ENCODE measurements around the gene FRMD6. TPM values are rescaled to one million over a fixed set of nuclear protein-coding genes. Genes with fewer than 3 reads are reported as not detected.

The FRMD6 gene
- total RNA-seq, 1 experiment from 2014 or later = 9.6 TPM

GRCh38 chr14:51654533-51654845, 2.8 kb downstream of the FRMD6 start:
- no peak overlapping the region for H3K4me2 ChIP-seq (ENCODE audit: insufficient read depth, insufficient read length, low read length)
- H4K8ac ChIP-seq (replicated peaks; ENCODE audit: insufficient read length, low read depth, low read length) = no peak overlapping the region
- no peak overlapping the region for H3K4me3 Mint-ChIP-seq
- H3K9ac ChIP-seq (ENCODE audit: extremely low read depth, insufficient read length, low read length) = no peak overlapping the region
- H3K36me3 Mint-ChIP-seq (ENCODE audit: insufficient read depth in 1 of 3, low read depth in 3 of 3) = no peaks in the 10 kb centered on the region
- no peak overlapping the region for H4K5ac ChIP-seq (ENCODE audit: insufficient read length, low read depth, low read length)
- no peak overlapping the region for H2BK15ac ChIP-seq (ENCODE audit: low read depth, low read length)
- H3K27me3 Mint-ChIP-seq (ENCODE audit: low read depth) = no peaks in the 10 kb centered on the region
- no peak overlapping the region for H3K18ac ChIP-seq (ENCODE audit: insufficient read length, low read depth, low read length)
- no peak overlapping the region for H3K27ac Mint-ChIP-seq
- no peak for TF ChIP-seq CTCF (conservative IDR thresholded peaks at IDR 0.05)
- H4K20me1 ChIP-seq (ENCODE audit: control insufficient read depth, insufficient read depth, insufficient read length) = no peaks in the 10 kb centered on the region
- no peak overlapping the region for H3K27ac ChIP-seq (ENCODE audit: insufficient read length, low read depth, low read length)
- no peak for DNase-seq
- H3K4me1 ChIP-seq (ENCODE audit: insufficient read depth, low read length) = peaks cover 6% of the 10 kb centered on the region; the same call in 1 of the 2 replicates
- H3K79me1 ChIP-seq (ENCODE audit: insufficient read depth, low read depth, low read length, poor library complexity, severe bottlenecking) = no peaks in the 10 kb centered on the region
- H3K9me3 ChIP-seq (ENCODE audit: control insufficient read depth, low read depth, low read length) = no peaks in the 10 kb centered on the region
- no peak overlapping the region for H3T11ph ChIP-seq (ENCODE audit: low read length)
- H2BK5ac ChIP-seq (ENCODE audit: insufficient read length, low read length) = no peak overlapping the region
- H3K23me2 ChIP-seq (ENCODE audit: insufficient read length, low read depth, low read length, poor library complexity, severe bottlenecking) = peaks cover 19% of the 10 kb centered on the region
- no peaks in the 10 kb centered on the region; a peak in 1 of 5 replicates for H3K9me3 Mint-ChIP-seq
- H4K91ac ChIP-seq (ENCODE audit: insufficient read length, low read depth, low read length) = no peak overlapping the region
- H2BK12ac ChIP-seq (ENCODE audit: insufficient read length, low read depth, low read length) = no peak overlapping the region
- peaks cover 26% of the 10 kb centered on the region in 2 experiments for H3K4me1 Mint-ChIP-seq
- no peak overlapping the region for H3K4ac ChIP-seq (ENCODE audit: low read depth, low read length)
- H3K56ac ChIP-seq (ENCODE audit: insufficient read length, low read depth, low read length) = no peak overlapping the region
- no peak overlapping the region for H2AFZ ChIP-seq (ENCODE audit: low read length)
- H2BK20ac ChIP-seq (ENCODE audit: low read depth, low read length, poor library complexity, severe bottlenecking) = no peak overlapping the region
- H2BK120ac ChIP-seq (ENCODE audit: low read depth, low read length, poor library complexity, severe bottlenecking) = no peak overlapping the region
- no peak overlapping the region for H3K14ac ChIP-seq (ENCODE audit: insufficient read depth, low read length)
- no peak overlapping the region for H2AK5ac ChIP-seq (ENCODE audit: insufficient read length, low read length)
- H3K23ac ChIP-seq (ENCODE audit: insufficient read length, low read depth, low read length) = no peak overlapping the region
- no peaks in the 10 kb centered on the region for H3K27me3 ChIP-seq (ENCODE audit: insufficient read depth, low read length)
- no peaks in the 10 kb centered on the region for H3K79me2 ChIP-seq (ENCODE audit: insufficient read depth, low read length)
- WGBS (ENCODE audit: extremely low coverage, insufficient read length, low lambda C conversion rate) = no CpG with 5 or more reads among the region's 1 CpG

Data from H9 (cell line).